Caco-2 (cell line): Measurements from ENCODE around the gene TTC9B. TPM values are rescaled to one million over a fixed set of nuclear protein-coding genes. Genes with fewer than 3 reads are reported as not detected.
A peak's percentile ranks its signal among the peaks of the same experiment; 100 is the strongest.

ENCODE experiments used
- Bru-seq: library from RNA; stranded (reverse); fragments of 400-500 nt; gene quantifications from one replicate; lab custom pipeline; 2021; lab: Mats Ljungman, UMichigan
- BruChase-seq, 2 experiments: library from RNA; stranded (reverse); fragments of 400-500 nt; gene quantifications; one replicate each; lab custom pipeline; 2021; lab: Mats Ljungman, UMichigan
- BruUV-seq: library from RNA; stranded (reverse); fragments of 400-500 nt; replicated peaks from 2 replicates; lab custom pipeline; 2021; lab: Mats Ljungman, UMichigan
- CTCF ChIA-PET: fragments of 300-600 bp; sonication (Branson Sonifier 250); formaldehyde crosslinking; loops from one replicate; lab custom pipeline; 2022; ENCODE audit warnings: antibody characterized with exemption; lab: Charles Lee
- POLR2A ChIA-PET: fragments of 300-600 bp; sonication (Branson Sonifier 250); formaldehyde crosslinking; loops from one replicate; lab custom pipeline; 2022; ENCODE audit warnings: antibody characterized with exemption; lab: Charles Lee
- DNase-seq, 2 experiments: peaks; one replicate each; pipeline versions ENCODE4 v3.0.0 to v3.0.0-alpha.2; 2020 to 2022
- H3K27me3 ChIP-seq: replicated peaks from 2 replicates; pipeline ENCODE4 v1.6.0; 2011; ENCODE audit warnings: low read length; ENCODE audit not compliant: control insufficient read depth, insufficient read depth
- H3K36me3 ChIP-seq: 2 replicates; pipeline ENCODE4 v1.5.1; 2011; ENCODE audit warnings: low read length; ENCODE audit not compliant: control insufficient read depth, insufficient read depth
- H3K4me1 ChIP-seq: fragments of 250-450 bp; sonication (Bioruptor Pico); 2 replicates; pipeline ENCODE4 v1.5.1; 2020; ENCODE audit warnings: mild to moderate bottlenecking
- H3K4me3 ChIP-seq: 2 replicates; pipeline ENCODE4 v1.5.1; 2011; ENCODE audit warnings: low read depth, mild to moderate bottlenecking, control low read depth, low read length
- H3K9me3 ChIP-seq: fragments of 250-450 bp; sonication (Bioruptor Pico); 2 replicates; pipeline ENCODE4 v1.5.1; 2020; ENCODE audit warnings: mild to moderate bottlenecking, moderate library complexity
- H3K27ac Mint-ChIP-seq: one replicate; pipeline ENCODE4 v1.8.0; 2022; ENCODE audit warnings: mixed read lengths; ENCODE audit not compliant: unreplicated experiment
- H3K27me3 Mint-ChIP-seq: one replicate; pipeline ENCODE4 v1.8.0; 2022; ENCODE audit warnings: mixed read lengths; ENCODE audit not compliant: insufficient read depth, unreplicated experiment
- H3K36me3 Mint-ChIP-seq: one replicate; pipeline ENCODE4 v1.8.0; 2022; ENCODE audit warnings: mild to moderate bottlenecking, mixed read lengths; ENCODE audit not compliant: insufficient read depth, unreplicated experiment
- H3K4me1 Mint-ChIP-seq: one replicate; pipeline ENCODE4 v1.8.0; 2022; ENCODE audit warnings: low read depth, mixed read lengths; ENCODE audit not compliant: unreplicated experiment
- H3K4me3 Mint-ChIP-seq: one replicate; pipeline ENCODE4 v1.8.0; 2022; ENCODE audit warnings: mild to moderate bottlenecking, moderate library complexity, mixed read lengths; ENCODE audit not compliant: unreplicated experiment
- H3K9me3 Mint-ChIP-seq: one replicate; pipeline ENCODE4 v1.8.0; 2022; ENCODE audit warnings: mixed read lengths; ENCODE audit not compliant: unreplicated experiment
- CTCF ChIP-seq, 2 experiments: fragments of 200-600 bp in 1 of 2; IDR thresholded peaks; 1 replicate in 1 of 2; 2 replicates in 1 of 2; pipeline versions ENCODE4 v1.5.1 to v1.8.0; 2011 to 2022; ENCODE audit warnings: antibody characterized with exemption in 1 of 2, control low read depth in 1 of 2, inconsistent platforms in 1 of 2, low read depth in 1 of 2, low read length in 1 of 2, mild to moderate bottlenecking in 1 of 2, moderate library complexity in 1 of 2; ENCODE audit not compliant: insufficient read depth in 1 of 2, severe bottlenecking in 1 of 2, unreplicated experiment in 1 of 2
- intact Hi-C: fragments of 100-400 bp; cut with micrococcal nuclease; formaldehyde crosslinking; loops from one replicate; pipeline ENCODE4 v1.10.0; 2022; ENCODE audit not compliant: unreplicated experiment
- long read RNA-seq: library from polyadenylated mRNA; stranded (forward); transcript quantifications from one replicate; pipeline ENCODE4 v2.0.0, GENCODE V29; 2022
- total RNA-seq: library from RNA; stranded (reverse); gene quantifications from 2 replicates; pipeline ENCODE4 v1.2.3, GENCODE V29; 2022

TTC9B gene
- not detected in 2 replicates for total RNA-seq
- percentile 11 among the genes with signal in this experiment for Bru-seq, nascent RNA
- not detected for BruChase-seq, experiment 1, labeled RNA remaining after a 2-hour chase
- percentile 30 among the genes with signal in this experiment for BruChase-seq, experiment 2, labeled RNA remaining after a 6-hour chase
- long read RNA-seq, partial matches to known transcripts: 0 of 1 reads
- long read RNA-seq, other reads (novel, unspliced or antisense): 0 of 1 reads

- peaks cover 3% of the 10 kb centered on the region for H3K27me3 Mint-ChIP-seq
- H3K9me3 Mint-ChIP-seq: peaks cover 10% of the 10 kb centered on the region
- no TSS peak for BruUV-seq
- H3K27ac Mint-ChIP-seq: peak within 1 kb of the TSS; percentile 1
- Histone ChIP-seq H3K4me3 (peak within 1 kb of the TSS; percentile 32), H3K9me3 (no peaks in the 10 kb centered on the region), H3K4me1 (no peaks in the 10 kb centered on the region), H3K36me3 (no peaks in the 10 kb centered on the region), H3K27me3 (no peaks in the 10 kb centered on the region)
- no peak for DNase-seq
- intact Hi-C loops: no loop called here
- ChIA-PET CTCF (interaction anchor here (0.6 to 2.1 kb wide), 9 partner anchors 10 to 165 kb away, joined by 3 to 7 read pairs (median 4); partner anchors contain the start of gene ZNF780A), POLR2A (no interaction called here)
- no peak for TF ChIP-seq CTCF (IDR thresholded peaks at IDR 0.05; ENCODE audit: insufficient read depth in 1 of 2, low read depth in 1 of 2, low read length in 1 of 2, severe bottlenecking in 1 of 2, unreplicated experiment in 1 of 2)
- H3K4me1 Mint-ChIP-seq: peaks cover 10% of the 10 kb centered on the region
- peak within 1 kb of the TSS; percentile 73 for H3K4me3 Mint-ChIP-seq
- H3K36me3 Mint-ChIP-seq: peaks cover 11% of the 10 kb centered on the region
Observed at GRCh38 chr19:40217934-40218890, at the start of gene TTC9B. Gene TTC9B (minus strand): TSS chr19:40218384. CDS start chr19:40218381, 3 bp downstream.

- Mint-ChIP-seq H3K4me3 (no peak overlapping the region), H3K9me3 (no peaks in the 10 kb centered on the region), H3K36me3 (peaks cover 44% of the 10 kb centered on the region), H3K27me3 (no peaks in the 10 kb centered on the region), H3K27ac (no peak overlapping the region), H3K4me1 (no peaks in the 10 kb centered on the region)
- Histone ChIP-seq H3K27me3 (no peaks in the 10 kb centered on the region), H3K9me3 (no peaks in the 10 kb centered on the region), H3K4me3 (no peak overlapping the region), H3K36me3 (peaks cover 4% of the 10 kb centered on the region), H3K4me1 (no peaks in the 10 kb centered on the region)
- no peak for DNase-seq
- ChIA-PET POLR2A (no interaction called here), CTCF (interaction anchor here (1.2 kb wide), 1 partner anchor 38 kb away, joined by 3 read pairs; no protein-coding TSS in a partner anchor)
- TF ChIP-seq CTCF (IDR thresholded peaks at IDR 0.05; ENCODE audit: insufficient read depth in 1 of 2, low read depth in 1 of 2, low read length in 1 of 2, severe bottlenecking in 1 of 2, unreplicated experiment in 1 of 2): no peak
- no TSS peak for BruUV-seq
- intact Hi-C loops: no loop called here
Observed at GRCh38 chr19:40267601-40267997, 49.4 kb upstream of the TTC9B start.

- no peak for TF ChIP-seq CTCF (IDR thresholded peaks at IDR 0.05; ENCODE audit: insufficient read depth in 1 of 2, low read depth in 1 of 2, low read length in 1 of 2, severe bottlenecking in 1 of 2, unreplicated experiment in 1 of 2)
- ChIA-PET POLR2A (no interaction called here), CTCF (no interaction called here)
- no peaks in the 10 kb centered on the region for H3K9me3 ChIP-seq
- H3K4me3 ChIP-seq: no peak overlapping the region
- Mint-ChIP-seq H3K9me3 (no peaks in the 10 kb centered on the region), H3K36me3 (peaks cover 44% of the 10 kb centered on the region), H3K4me3 (no peak overlapping the region), H3K27me3 (no peaks in the 10 kb centered on the region), H3K4me1 (no peaks in the 10 kb centered on the region), H3K27ac (no peak overlapping the region)
- intact Hi-C loops: no loop called here
- no peak for DNase-seq
- no peaks in the 10 kb centered on the region for H3K27me3 ChIP-seq
- no TSS peak for BruUV-seq
- peaks cover 6% of the 10 kb centered on the region for H3K36me3 ChIP-seq
- H3K4me1 ChIP-seq: no peaks in the 10 kb centered on the region
Observed at GRCh38 chr19:40266912-40267600, 48.9 kb upstream of the TTC9B start.
